IPS-NIHi7 (cell line): ENCODE results near the gene C2orf15.
"Not testable (repeated sequence)": the region's sequence is repeated elsewhere in the genome, so short reads cannot be mapped to it uniquely, and the experiment has no call there.

Source experiments
- DNase-seq: peaks from one replicate; pipeline ENCODE4 v3.0.0; 2012; ENCODE audit warnings: mixed read lengths; ENCODE audit errors: extremely low spot score

The C2orf15 gene

GRCh38 chr2:99141110-99142108 is at the start of gene C2orf15:
Gene C2orf15, plus strand, starts transcription at chr2:99141707. Its CDS starts 8,852 bp downstream, at chr2:99150559.
- peak; percentile 88 for DNase-seq

- DNase-seq: no peak
Measured at GRCh38 chr2:99096728-99097127, 44.8 kb upstream of the C2orf15 start.

- DNase-seq: no peak
Measured at GRCh38 chr2:99101697-99102096, 39.8 kb upstream of the C2orf15 start.

- no peak for DNase-seq
Measured at GRCh38 chr2:99104006-99104405, 37.5 kb upstream of the C2orf15 start.

GRCh38 chr2:99106913-99107312 is 34.6 kb upstream of the C2orf15 start:
- no peak for DNase-seq

- no peak for DNase-seq
Measured at GRCh38 chr2:99111236-99111635, 30.3 kb upstream of the C2orf15 start.

GRCh38 chr2:99111945-99112344 is 29.6 kb upstream of the C2orf15 start:
- no peak for DNase-seq

GRCh38 chr2:99112617-99113016 is 28.9 kb upstream of the C2orf15 start:
- no peak for DNase-seq

- DNase-seq: no peak
Measured at GRCh38 chr2:99127981-99128380, 13.5 kb upstream of the C2orf15 start.

GRCh38 chr2:99135044-99135556 is 6.4 kb upstream of the C2orf15 start:
- not testable (repeated sequence) for DNase-seq

- DNase-seq: no peak
Measured at GRCh38 chr2:99139003-99139402, 2.5 kb upstream of the C2orf15 start.

- DNase-seq: no peak
Measured at GRCh38 chr2:99140056-99140859, 1.2 kb upstream of the C2orf15 start.

GRCh38 chr2:99140860-99141109 is 722 bp upstream of the C2orf15 start:
- no peak for DNase-seq

GRCh38 chr2:99150706-99151105 is 9.2 kb downstream of the C2orf15 start:
- DNase-seq: no peak

- no peak for DNase-seq
Measured at GRCh38 chr2:99152199-99152895, 10.8 kb downstream of the C2orf15 start.

- no peak for DNase-seq
Measured at GRCh38 chr2:99153921-99154604, 12.6 kb downstream of the C2orf15 start.

GRCh38 chr2:99154643-99155536 is 13.4 kb downstream of the C2orf15 start, which contains the start of the genes LIPT1 and TSGA10:
Gene LIPT1, plus strand, starts transcription at chr2:99154967. Its CDS starts 6,991 bp downstream, at chr2:99161958.
Gene TSGA10, minus strand, starts transcription at chr2:99154942. Its CDS starts 45,503 bp downstream, at chr2:99109439.
- peak; percentile 93 for DNase-seq

GRCh38 chr2:99156891-99157290 is 15.4 kb downstream of the C2orf15 start:
- DNase-seq: no peak

- no peak for DNase-seq
Measured at GRCh38 chr2:99158599-99158998, 17.1 kb downstream of the C2orf15 start.

- no peak for DNase-seq
Measured at GRCh38 chr2:99159594-99159993, 18.1 kb downstream of the C2orf15 start.
